CD4-positive, alpha-beta T cell treated with Interferon gamma for 1 hour (primary cell): ENCODE results near the gene CERS4.
"Not testable (repeated sequence)": the region's sequence is repeated elsewhere in the genome, so short reads cannot be mapped to it uniquely, and the experiment has no call there.

ENCODE experiments used
- DNase-seq: peaks from one replicate; pipeline ENCODE4 v3.0.0-alpha.2; 2020

CERS4 gene

GRCh38 chr19:8210421-8211101 lies 1.4 kb downstream of the CERS4 start:
- no peak for DNase-seq

- DNase-seq = no peak
These were observed 3.0 kb downstream of the CERS4 start for GRCh38 chr19:8212212-8212611.

- DNase-seq = no peak
These were observed 3.7 kb downstream of the CERS4 start for GRCh38 chr19:8212916-8213315.

- no peak for DNase-seq
These were observed 4.9 kb downstream of the CERS4 start for GRCh38 chr19:8213827-8214672.

- DNase-seq = no peak
These were observed 5.6 kb downstream of the CERS4 start for GRCh38 chr19:8214802-8215201.

- no peak for DNase-seq
These were observed 6.6 kb downstream of the CERS4 start for GRCh38 chr19:8215783-8216182.

- no peak for DNase-seq
These were observed 7.2 kb downstream of the CERS4 start for GRCh38 chr19:8216357-8216756.

GRCh38 chr19:8218127-8218526 lies 9.0 kb downstream of the CERS4 start:
- DNase-seq = not testable (repeated sequence)

- no peak for DNase-seq
These were observed 11.3 kb downstream of the CERS4 start for GRCh38 chr19:8220481-8220880.

GRCh38 chr19:8221161-8221560 lies 12.0 kb downstream of the CERS4 start:
- DNase-seq = no peak

GRCh38 chr19:8223442-8223841 lies 14.3 kb downstream of the CERS4 start:
- not testable (repeated sequence) for DNase-seq

- DNase-seq = no peak
These were observed 15.4 kb downstream of the CERS4 start for GRCh38 chr19:8224394-8225145.

GRCh38 chr19:8231073-8231604 lies 22.0 kb downstream of the CERS4 start:
- DNase-seq = no peak

- DNase-seq = no peak
These were observed 24.2 kb downstream of the CERS4 start for GRCh38 chr19:8233370-8233769.

GRCh38 chr19:8237026-8237425 lies 27.9 kb downstream of the CERS4 start:
- DNase-seq = no peak

GRCh38 chr19:8238251-8238650 lies 29.1 kb downstream of the CERS4 start:
- no peak for DNase-seq

- DNase-seq = no peak
These were observed 30.5 kb downstream of the CERS4 start for GRCh38 chr19:8239528-8240273.

- DNase-seq = peak; percentile 76
These were observed 31.4 kb downstream of the CERS4 start for GRCh38 chr19:8240274-8241229.

GRCh38 chr19:8241646-8242045 lies 32.5 kb downstream of the CERS4 start:
- DNase-seq = no peak

GRCh38 chr19:8242211-8242821 lies 33.1 kb downstream of the CERS4 start:
- DNase-seq = peak; percentile 16

GRCh38 chr19:8243146-8243545 lies 34.0 kb downstream of the CERS4 start:
- no peak for DNase-seq
